Astrocyte of the cerebellum (primary cell): Measurements from ENCODE around the gene SUPT20H.

Source experiments
- DNase-seq: peaks from one replicate; pipeline ENCODE4 v3.0.0-alpha.2; 2011; ENCODE audit warnings: low read depth
- H3K4me3 ChIP-seq: 2 replicates; pipeline ENCODE4 v1.5.1; 2011; ENCODE audit warnings: mild to moderate bottlenecking, low read depth, low read length, moderate library complexity
- CTCF ChIP-seq: IDR thresholded peaks from 2 replicates; pipeline ENCODE4 v1.5.1; 2012; ENCODE audit warnings: low read length, low read depth, moderate library complexity, mild to moderate bottlenecking; ENCODE audit errors: missing control alignments
- in situ Hi-C: cut with HindIII; loops from 2 replicates; pipeline ENCODE4 v1.10.0; 2017; ENCODE audit warnings: low sequenced_read_pairs

The SUPT20H gene

GRCh38 chr13:37040789-37041188 is 18.7 kb downstream of the SUPT20H start:
- no peak overlapping the region for H3K4me3 ChIP-seq
- in situ Hi-C loops: loop anchor here (5.0 kb wide), 1 partner anchor 73 kb away; no protein-coding TSS in a partner anchor
- DNase-seq: no peak

GRCh38 chr13:37039896-37040295 is 19.6 kb downstream of the SUPT20H start:
- DNase-seq: no peak
- H3K4me3 ChIP-seq: no peak overlapping the region
- no peak for TF ChIP-seq CTCF
- in situ Hi-C loops: loop anchor here (5.0 kb wide), 1 partner anchor 73 kb away; no protein-coding TSS in a partner anchor

More at GRCh38 chr13:37040789-37041188, 18.7 kb downstream of the SUPT20H start:
- no peak for TF ChIP-seq CTCF

GRCh38 chr13:37037241-37037640 is 22.2 kb downstream of the SUPT20H start:
- DNase-seq: no peak

GRCh38 chr13:37029617-37030016 is 29.9 kb downstream of the SUPT20H start:
- no peak overlapping the region for H3K4me3 ChIP-seq
- in situ Hi-C loops: no loop called here
- no peak for DNase-seq
- TF ChIP-seq CTCF: no peak

More at GRCh38 chr13:37037241-37037640, 22.2 kb downstream of the SUPT20H start:
- in situ Hi-C loops: no loop called here
- H3K4me3 ChIP-seq: no peak overlapping the region
- no peak for TF ChIP-seq CTCF

GRCh38 chr13:37027639-37028038 is 31.8 kb downstream of the SUPT20H start:
- no peak overlapping the region for H3K4me3 ChIP-seq
- DNase-seq: no peak
- no peak for TF ChIP-seq CTCF
- in situ Hi-C loops: no loop called here

- no peak for TF ChIP-seq CTCF
- in situ Hi-C loops: no loop called here
- no peak for DNase-seq
- no peak overlapping the region for H3K4me3 ChIP-seq
These were observed 32.7 kb downstream of the SUPT20H start for GRCh38 chr13:37026771-37027170.

GRCh38 chr13:37023871-37024270 is 35.6 kb downstream of the SUPT20H start:
- TF ChIP-seq CTCF: no peak
- DNase-seq: no peak
- no peak overlapping the region for H3K4me3 ChIP-seq
- in situ Hi-C loops: no loop called here
